Neuron (in vitro differentiated cells): Measurements from ENCODE around the gene CD151.
A peak's percentile ranks its signal among the peaks of the same experiment; 100 is the strongest.

Experiments used
- H2AFZ ChIP-seq: one replicate; pipeline ENCODE4 v1.6.1; 2013; ENCODE audit warnings: low read depth, mild to moderate bottlenecking, inconsistent platforms, low read length, moderate library complexity
- H3K27me3 ChIP-seq: one replicate; pipeline ENCODE4 v1.6.1; 2013; ENCODE audit warnings: low read length; ENCODE audit not compliant: insufficient read depth
- H3K36me3 ChIP-seq: one replicate; pipeline ENCODE4 v1.6.1; 2013; ENCODE audit warnings: low read length; ENCODE audit not compliant: insufficient read depth
- H3K4me1 ChIP-seq: one replicate; pipeline ENCODE4 v1.6.1; 2013; ENCODE audit warnings: low read length; ENCODE audit not compliant: insufficient read depth
- H3K4me3 ChIP-seq: 2 replicates; pipeline ENCODE4 v1.5.1; 2013; ENCODE audit warnings: mild to moderate bottlenecking, low read length, moderate library complexity
- H3K9me3 ChIP-seq: one replicate; pipeline ENCODE4 v1.6.1; 2013; ENCODE audit warnings: low read length

Gene CD151

DNA sequence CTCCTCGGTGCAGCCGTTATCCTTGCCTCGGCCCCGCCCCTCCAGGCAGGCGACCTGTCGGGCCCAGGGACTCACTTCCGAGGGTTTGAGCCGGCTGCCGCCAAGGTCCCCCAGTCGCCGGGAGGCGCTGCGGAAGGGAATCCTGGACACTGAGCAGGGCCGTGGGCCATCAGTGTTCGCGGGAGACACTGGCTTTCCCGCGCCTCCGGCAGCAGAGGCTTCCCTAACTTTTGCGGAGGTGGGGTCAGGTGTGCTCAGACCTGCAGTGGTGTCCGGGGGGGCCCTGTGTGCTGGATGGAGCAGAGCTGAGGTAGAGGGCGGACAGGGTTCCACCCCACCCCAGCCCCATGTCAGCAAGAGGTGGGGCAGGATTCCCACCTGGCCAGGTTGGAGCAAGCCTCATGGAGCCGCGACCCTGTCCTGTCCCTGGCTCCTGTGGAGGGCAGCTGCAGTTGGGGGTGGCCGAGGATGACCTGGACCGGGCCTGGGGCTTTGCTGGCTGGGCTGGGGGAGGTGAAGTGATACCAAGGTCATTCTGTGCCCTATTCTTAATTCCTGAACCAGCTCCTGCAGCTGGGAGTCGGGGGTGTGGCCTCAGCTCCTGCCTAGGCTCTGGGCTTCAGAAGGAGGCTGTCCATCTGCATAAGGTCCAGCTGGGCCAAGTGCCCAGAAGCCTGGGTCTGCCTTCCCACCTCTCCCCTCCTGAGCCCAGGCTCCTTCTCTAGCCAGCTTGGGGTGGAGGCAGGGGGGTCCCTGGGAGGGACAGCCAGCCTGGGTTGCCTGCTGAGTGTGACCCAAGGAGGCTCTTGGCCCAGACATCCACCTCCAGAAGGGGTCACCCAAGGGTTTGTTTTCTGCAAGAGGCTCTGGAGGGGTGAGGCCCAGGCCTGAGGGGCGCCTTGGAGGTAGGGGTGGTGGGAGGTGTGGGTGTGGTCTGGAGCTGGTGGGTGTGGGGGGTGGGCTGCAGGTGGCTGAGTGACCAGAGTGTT lies 18.3 kb downstream of the CD151 start:
- peak overlapping the region; percentile 64 for H3K4me3 ChIP-seq

DNA sequence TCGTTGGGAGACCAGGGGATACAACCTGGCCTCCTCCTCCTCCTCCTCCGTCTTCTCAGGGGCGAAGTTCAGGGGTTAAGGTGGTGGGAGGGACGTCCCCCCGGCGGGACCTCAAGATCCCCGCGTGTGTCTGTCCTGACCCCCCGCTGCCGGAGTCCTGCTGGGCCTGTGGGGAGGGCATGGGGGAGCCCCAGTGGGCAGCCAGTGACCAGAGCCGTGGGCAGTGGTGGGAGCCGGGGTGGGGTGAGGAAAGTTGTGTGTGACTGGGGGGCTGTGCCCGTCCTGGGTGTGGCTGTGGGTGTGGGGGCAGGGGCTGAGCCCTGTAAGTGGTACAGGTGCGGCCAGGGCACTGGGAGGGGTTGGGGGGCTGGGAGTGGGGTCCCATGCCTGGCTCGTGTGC lies 20.0 kb downstream of the CD151 start:
- no peaks in the 10 kb centered on the region for H3K9me3 ChIP-seq
- H3K4me1 ChIP-seq = peaks cover 53% of the 10 kb centered on the region

More for the DNA sequence above, 18.3 kb downstream of the CD151 start:
- Histone ChIP-seq H3K36me3 (no peaks in the 10 kb centered on the region), H3K4me1 (peaks cover 53% of the 10 kb centered on the region), H3K9me3 (no peaks in the 10 kb centered on the region), H3K27me3 (no peaks in the 10 kb centered on the region), H2AFZ (no peak overlapping the region)

DNA sequence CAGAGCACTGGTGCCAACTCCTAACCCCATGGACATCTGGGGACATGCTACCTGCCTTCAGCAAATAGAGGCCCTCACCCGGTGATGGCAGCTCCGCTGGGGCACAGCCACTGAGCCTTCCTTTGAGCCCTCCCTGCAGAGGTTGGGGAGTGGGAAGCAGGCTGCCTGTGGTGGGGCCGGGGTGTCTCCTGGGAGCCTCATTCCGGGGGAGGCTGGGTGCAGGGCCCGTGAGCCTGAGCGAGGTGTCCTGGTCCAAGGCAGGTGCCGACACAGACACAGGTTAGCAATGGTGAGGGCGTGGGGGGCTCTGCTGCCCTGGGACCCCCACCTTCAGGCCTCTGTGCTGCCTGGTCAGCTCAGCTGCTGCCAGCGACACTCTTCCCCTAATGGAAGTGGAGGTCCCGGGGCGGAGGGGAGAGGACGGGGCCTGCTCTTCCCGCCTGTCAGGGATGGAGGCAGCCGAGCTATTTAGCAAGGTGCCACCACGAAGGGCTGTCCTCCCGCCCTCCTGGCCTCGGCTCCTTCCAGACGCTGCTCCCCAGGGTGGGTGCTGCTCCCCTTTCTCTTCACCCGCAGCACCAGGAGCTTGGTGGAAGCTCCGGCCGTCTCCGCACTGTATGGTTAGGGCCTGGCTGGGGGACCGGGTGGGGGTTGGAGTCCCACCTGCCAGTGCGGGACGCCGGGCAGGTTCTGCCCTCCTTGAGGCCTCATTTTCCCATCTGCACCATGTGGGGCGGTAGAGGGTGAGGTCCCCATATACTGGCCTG lies 21.1 kb downstream of the CD151 start:
- Histone ChIP-seq H2AFZ (no peak overlapping the region), H3K4me1 (peaks cover 47% of the 10 kb centered on the region), H3K27me3 (no peaks in the 10 kb centered on the region), H3K36me3 (no peaks in the 10 kb centered on the region), H3K4me3 (no peak overlapping the region), H3K9me3 (no peaks in the 10 kb centered on the region)

More for the DNA sequence above, 20.0 kb downstream of the CD151 start:
- Histone ChIP-seq H3K4me3 (no peak overlapping the region), H2AFZ (no peak overlapping the region), H3K36me3 (no peaks in the 10 kb centered on the region), H3K27me3 (no peaks in the 10 kb centered on the region)

DNA sequence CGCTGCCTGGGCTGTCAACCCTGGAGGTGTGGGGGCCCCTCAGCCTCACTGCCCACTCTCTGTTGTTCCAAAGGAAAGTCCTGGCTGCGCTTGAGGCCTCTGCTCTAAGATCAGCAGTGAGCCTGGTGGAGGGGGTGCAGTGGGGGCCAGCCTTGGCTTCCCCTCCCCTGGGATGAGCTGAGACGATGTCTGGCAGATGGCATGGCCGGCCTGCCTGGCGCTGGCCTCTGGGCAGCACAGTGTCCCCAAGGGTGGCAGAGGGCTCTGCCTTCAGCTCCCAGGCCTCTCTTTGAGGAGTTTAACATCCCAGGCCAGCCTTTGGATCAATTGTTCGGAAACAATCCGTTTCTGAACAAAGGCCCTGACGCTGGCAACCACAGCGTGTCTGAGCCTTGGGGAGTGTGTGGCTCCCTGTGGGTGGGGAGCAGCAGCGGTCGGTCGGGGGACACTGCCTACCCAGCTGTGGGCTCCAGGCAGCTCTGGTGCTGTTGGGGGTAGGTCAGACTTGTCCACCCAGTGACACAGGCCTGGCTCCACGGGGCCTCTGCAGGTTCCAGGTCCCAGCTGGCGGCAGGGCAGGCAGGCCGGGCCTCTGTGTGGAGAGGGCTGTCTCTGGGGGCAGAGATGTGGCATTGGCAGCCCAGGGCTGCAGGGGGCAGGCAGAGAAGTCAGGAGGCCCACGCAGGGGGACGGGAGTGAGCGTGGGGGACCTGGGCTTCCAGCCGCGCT lies 22.0 kb downstream of the CD151 start:
- H3K4me1 ChIP-seq = peaks cover 43% of the 10 kb centered on the region
- H3K4me3 ChIP-seq = no peak overlapping the region
- H3K36me3 ChIP-seq = no peaks in the 10 kb centered on the region
- no peaks in the 10 kb centered on the region for H3K27me3 ChIP-seq
- no peaks in the 10 kb centered on the region for H3K9me3 ChIP-seq
- H2AFZ ChIP-seq = no peak overlapping the region

DNA sequence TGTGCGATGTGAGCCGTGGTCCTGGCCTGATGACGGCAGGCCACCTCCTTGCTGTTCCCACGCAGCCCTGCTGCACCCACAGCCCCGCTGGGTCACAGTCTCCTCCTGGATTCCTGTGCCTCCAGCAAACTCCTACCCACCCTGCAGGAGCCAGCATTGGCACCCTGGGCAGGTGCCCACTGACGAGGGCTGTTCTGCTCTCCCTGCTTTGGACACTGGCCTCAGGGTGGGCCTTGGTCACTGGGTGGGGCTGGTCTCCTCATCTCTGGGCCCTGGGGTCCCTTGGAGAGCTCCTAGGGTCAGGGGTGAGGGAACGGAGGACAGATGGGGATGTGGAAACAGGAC lies 22.6 kb downstream of the CD151 start:
- Histone ChIP-seq H3K4me3 (no peak overlapping the region), H3K36me3 (no peaks in the 10 kb centered on the region), H2AFZ (no peak overlapping the region), H3K27me3 (no peaks in the 10 kb centered on the region), H3K4me1 (peaks cover 42% of the 10 kb centered on the region), H3K9me3 (no peaks in the 10 kb centered on the region)

DNA sequence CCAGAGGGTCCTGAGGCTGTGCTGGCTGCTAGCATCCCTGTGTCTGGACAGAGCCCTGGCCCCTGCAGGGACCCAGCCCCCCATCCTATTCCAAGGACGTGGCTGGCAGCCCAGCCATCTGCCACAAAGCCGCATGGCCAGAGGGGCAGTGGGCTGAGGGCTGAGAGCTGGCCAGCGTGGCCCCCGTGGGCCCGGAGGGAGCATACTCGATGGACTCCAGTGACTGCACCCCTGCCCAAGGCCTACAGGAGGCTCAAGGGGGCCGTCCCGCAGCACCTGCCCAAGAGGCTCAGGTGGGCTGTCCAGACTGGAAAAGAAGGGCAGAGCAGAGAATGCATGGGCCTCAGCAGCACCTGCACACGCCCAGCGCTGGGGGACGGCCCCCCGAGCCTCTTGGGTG lies 23.0 kb downstream of the CD151 start:
- Histone ChIP-seq H3K4me1 (peaks cover 37% of the 10 kb centered on the region), H3K4me3 (no peak overlapping the region), H3K27me3 (no peaks in the 10 kb centered on the region), H3K9me3 (no peaks in the 10 kb centered on the region), H3K36me3 (no peaks in the 10 kb centered on the region), H2AFZ (no peak overlapping the region)

DNA sequence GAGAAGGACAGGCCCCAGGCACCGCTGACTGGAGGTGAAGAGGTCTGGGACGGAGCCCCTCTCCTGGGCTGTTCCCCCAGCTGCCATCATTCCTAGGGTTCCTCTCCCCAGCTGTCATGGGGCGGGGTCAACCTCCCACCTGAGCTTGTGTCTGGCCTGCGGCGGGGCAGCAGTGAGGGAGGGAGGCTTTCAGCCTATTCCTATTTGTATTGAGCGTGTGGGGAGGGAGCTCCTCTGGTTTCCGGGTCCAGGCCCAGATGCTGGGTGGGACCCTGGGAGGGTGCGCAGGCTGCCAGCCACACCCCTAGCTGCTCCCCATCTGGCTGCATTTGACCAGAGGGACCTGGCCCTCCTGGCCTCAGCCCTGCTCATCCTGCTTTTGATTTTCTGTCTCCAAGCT lies 23.6 kb downstream of the CD151 start:
- no peaks in the 10 kb centered on the region for H3K27me3 ChIP-seq
- no peaks in the 10 kb centered on the region for H3K36me3 ChIP-seq
- H3K4me3 ChIP-seq = no peak overlapping the region
- no peaks in the 10 kb centered on the region for H3K9me3 ChIP-seq
- no peak overlapping the region for H2AFZ ChIP-seq
- H3K4me1 ChIP-seq = peaks cover 31% of the 10 kb centered on the region

DNA sequence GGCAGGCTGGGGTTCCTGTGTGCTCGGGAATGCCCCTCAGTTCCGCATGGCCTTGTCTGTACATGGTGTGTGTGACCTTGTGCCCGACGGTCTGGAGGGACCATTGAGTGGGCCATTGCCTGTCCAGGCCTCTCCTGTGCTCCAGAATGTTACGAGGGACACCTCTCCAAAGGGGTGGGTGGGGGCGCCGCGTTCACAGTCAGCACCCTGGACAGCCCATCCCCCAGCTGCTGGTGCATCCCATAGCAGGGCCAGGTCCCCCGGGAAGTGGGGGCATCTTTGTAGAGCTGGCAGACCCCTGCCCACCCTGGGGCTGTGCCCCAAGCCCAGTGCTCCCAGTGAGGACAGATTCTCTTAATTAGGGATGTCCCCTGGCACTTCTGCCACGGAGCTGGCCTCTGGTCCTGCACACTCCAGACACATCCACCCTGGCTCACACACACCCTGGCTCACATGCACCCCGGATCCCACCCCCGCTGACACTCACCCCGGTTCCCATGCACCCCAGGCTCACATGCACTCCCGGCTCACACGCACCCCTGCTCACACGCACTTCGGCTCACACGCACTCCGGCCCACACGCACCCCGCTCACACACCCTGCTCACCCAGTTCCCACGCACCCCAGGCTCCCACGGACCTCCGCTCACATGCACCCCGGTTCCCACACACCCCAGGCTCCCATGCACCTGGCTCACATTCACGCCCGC lies 25.5 kb downstream of the CD151 start:
- Histone ChIP-seq H3K4me1 (peaks cover 32% of the 10 kb centered on the region), H3K36me3 (no peaks in the 10 kb centered on the region), H3K27me3 (no peaks in the 10 kb centered on the region)

DNA sequence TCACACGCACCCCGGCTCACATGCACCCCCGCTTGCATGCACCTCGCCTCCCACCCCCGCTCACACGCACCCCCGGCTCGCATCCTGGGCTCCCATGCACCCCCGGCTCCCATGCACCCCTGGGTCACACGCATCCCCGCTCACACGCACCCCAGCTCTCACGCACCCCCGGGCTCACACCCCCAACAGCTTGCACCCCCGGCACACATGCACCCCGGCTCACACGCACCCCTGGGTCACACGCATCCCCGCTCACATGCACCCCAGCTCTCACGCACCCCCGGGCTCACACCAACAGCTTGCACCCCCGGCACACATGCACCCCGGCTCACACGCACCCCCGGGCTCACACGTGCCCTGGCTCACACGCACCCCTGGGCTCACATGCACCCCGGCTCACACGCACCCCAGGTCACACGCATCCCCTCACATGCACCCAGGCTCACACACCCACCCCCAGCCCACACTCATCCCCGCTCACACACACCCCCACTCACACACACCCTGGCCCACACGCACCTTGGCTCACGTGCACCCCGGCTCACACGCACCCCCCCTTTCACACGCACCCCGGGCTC lies 26.1 kb downstream of the CD151 start:
- Histone ChIP-seq H3K36me3 (no peaks in the 10 kb centered on the region), H3K4me3 (no peak overlapping the region), H3K4me1 (peaks cover 30% of the 10 kb centered on the region), H3K9me3 (no peaks in the 10 kb centered on the region), H2AFZ (no peak overlapping the region), H3K27me3 (no peaks in the 10 kb centered on the region)

More for the DNA sequence above, 25.5 kb downstream of the CD151 start:
- Histone ChIP-seq H3K4me3 (no peak overlapping the region), H2AFZ (no peak overlapping the region), H3K9me3 (no peaks in the 10 kb centered on the region)

DNA sequence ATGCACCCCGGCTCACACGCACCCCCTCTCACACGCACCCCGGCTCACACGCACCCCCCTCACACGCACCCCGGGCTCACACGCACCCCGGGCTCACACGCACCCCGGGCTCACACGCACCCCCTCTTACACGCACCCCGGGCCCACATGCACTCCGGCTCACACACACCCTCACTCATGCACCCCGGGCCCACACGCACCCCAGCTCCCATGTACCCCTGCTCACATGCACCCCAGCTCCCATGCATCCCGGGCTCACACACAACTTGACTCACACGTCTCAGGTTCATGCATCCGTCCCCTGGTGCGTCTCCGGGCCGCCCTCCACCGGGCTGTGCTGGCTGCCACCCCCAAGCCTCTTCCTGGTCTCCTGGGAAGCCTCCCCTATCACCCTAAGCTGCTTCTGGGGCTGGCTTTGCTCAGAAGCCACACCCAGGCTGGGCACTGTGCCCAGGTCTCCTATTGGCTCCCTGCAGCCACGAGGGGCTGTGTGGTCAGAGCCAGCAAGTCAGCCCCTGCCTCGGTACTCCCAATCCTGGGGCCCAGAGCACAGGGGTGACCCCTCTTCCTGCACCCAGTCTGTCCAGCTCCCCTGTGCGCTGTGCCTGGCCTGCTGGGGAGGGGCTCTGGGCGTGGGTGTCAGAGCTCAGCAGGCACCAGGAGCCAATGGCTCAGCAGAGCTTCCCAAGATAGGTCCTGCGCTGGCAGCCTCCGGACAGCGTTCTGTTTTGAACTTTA lies 26.8 kb downstream of the CD151 start:
- no peak overlapping the region for H3K4me3 ChIP-seq

DNA sequence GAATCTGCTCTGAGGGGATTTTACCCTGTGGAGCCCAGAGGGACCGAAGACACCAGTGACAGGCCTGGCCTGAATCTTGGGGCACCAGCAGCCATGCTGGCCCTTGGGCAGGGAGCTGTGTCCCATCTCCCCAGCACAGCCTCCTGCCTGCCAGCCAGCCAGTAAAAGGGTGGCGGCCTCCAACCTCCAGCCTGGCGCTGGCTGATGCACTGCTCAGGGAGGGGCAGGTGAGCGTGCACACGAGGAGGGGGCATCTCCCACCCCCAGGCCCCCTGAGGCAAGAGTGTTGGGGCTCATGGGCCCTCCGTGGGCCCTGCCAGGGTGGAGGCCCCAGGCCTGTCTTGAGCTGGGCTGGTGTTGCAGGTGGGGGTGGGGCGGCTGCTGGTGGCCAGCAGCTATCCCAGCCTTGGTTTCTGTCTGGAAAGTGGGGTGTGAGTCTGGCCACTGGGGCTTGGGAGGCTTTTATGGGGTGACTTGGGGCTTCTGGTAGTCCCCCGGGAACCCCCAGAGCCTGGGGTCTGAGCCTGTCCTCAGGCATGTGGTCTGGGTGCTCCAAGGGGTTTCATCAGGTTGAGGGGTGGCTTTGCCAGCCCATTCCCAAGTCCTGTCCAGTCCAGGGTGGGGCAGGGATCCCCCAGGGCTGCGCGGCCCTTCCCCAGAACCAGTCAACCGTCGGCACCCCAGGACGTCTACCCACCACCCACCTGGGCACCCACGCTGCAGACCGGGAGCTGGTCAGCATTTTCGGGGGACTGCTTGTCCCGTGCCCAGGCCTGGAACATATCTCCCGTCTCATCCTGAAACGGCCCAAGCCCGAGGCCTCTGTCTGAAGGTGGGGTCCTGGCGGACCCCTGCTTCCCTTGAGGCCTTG lies 27.7 kb downstream of the CD151 start:
- no peaks in the 10 kb centered on the region for H3K9me3 ChIP-seq
- H3K36me3 ChIP-seq = peaks cover under 1% of the 10 kb centered on the region
- peaks cover 14% of the 10 kb centered on the region for H3K4me1 ChIP-seq
- no peak overlapping the region for H3K4me3 ChIP-seq
- H2AFZ ChIP-seq = no peak overlapping the region
- H3K27me3 ChIP-seq = no peaks in the 10 kb centered on the region

More for the DNA sequence above, 26.8 kb downstream of the CD151 start:
- H2AFZ ChIP-seq = no peak overlapping the region
- H3K9me3 ChIP-seq = no peaks in the 10 kb centered on the region
- H3K4me1 ChIP-seq = peaks cover 23% of the 10 kb centered on the region
- H3K36me3 ChIP-seq = no peaks in the 10 kb centered on the region
- no peaks in the 10 kb centered on the region for H3K27me3 ChIP-seq
